IMR-90 (cell line): ENCODE measurements around the gene RAC2. TPM values are rescaled to one million over a fixed set of nuclear protein-coding genes. Genes with fewer than 3 reads are reported as not detected.

Source experiments
- ATAC-seq: fragments of 200-7000 bp; cut with Tn5 transposase; 2 replicates; pipeline ENCODE4 v1.9.1; 2020; ENCODE audit warnings: low read depth, mild to moderate bottlenecking, moderate library complexity
- BruUV-seq: library from RNA; stranded (reverse); fragments of 400-500 nt; replicated peaks from 2 replicates; lab custom pipeline; 2021; lab: Mats Ljungman, UMichigan
- CTCF ChIA-PET: fragments of 300-600 bp; formaldehyde crosslinking; extraction: SDS; loops from one replicate; lab custom pipeline; 2021; ENCODE audit warnings: antibody characterized with exemption; lab: Yijun Ruan, JAX
- POLR2A ChIA-PET: fragments of 300-600 bp; sonication (Branson Sonifier 250); formaldehyde crosslinking; loops from one replicate; lab custom pipeline; 2022; ENCODE audit warnings: antibody characterized with exemption; ENCODE audit not compliant: unreplicated experiment; lab: Charles Lee
- DNase-seq: peaks from one replicate; pipeline ENCODE4 v3.0.0; 2013
- H2AFZ ChIP-seq: replicated peaks from 2 replicates; pipeline ENCODE3; 2013; ENCODE audit warnings: low read length, mild to moderate bottlenecking; ENCODE audit not compliant: poor library complexity
- H2AK5ac ChIP-seq: 2 replicates; pipeline ENCODE4 v1.6.1; 2013; ENCODE audit warnings: low read depth, low read length, inconsistent platforms
- H2AK9ac ChIP-seq: replicated peaks from 2 replicates; pipeline ENCODE3; 2013; ENCODE audit warnings: mild to moderate bottlenecking, low read depth, low read length, moderate library complexity; ENCODE audit not compliant: poor library complexity
- H2BK120ac ChIP-seq: 2 replicates; pipeline ENCODE4 v1.6.1; 2013; ENCODE audit warnings: low read depth, low read length, inconsistent platforms
- H2BK15ac ChIP-seq: 3 replicates; pipeline ENCODE4 v1.6.1; 2013; ENCODE audit warnings: low read depth, low read length, inconsistent platforms
- H2BK20ac ChIP-seq: 2 replicates; pipeline ENCODE4 v1.6.1; 2013; ENCODE audit warnings: low read depth, mild to moderate bottlenecking, inconsistent platforms, low read length, moderate library complexity
- H2BK5ac ChIP-seq: 2 replicates; pipeline ENCODE4 v1.6.1; 2013; ENCODE audit warnings: mild to moderate bottlenecking, low read depth, low read length, inconsistent platforms; ENCODE audit not compliant: poor library complexity, severe bottlenecking
- H3K14ac ChIP-seq: replicated peaks from 2 replicates; pipeline ENCODE4 v1.6.1; 2013; ENCODE audit warnings: low read depth, low read length, inconsistent platforms
- H3K18ac ChIP-seq: 2 replicates; pipeline ENCODE4 v1.6.1; 2013; ENCODE audit warnings: low read depth, low read length, control low read depth
- H3K23ac ChIP-seq: 2 replicates; pipeline ENCODE4 v1.6.1; 2013; ENCODE audit warnings: low read depth, low read length, inconsistent platforms
- H3K27ac ChIP-seq: 2 replicates; pipeline ENCODE4 v1.5.1; 2013; ENCODE audit warnings: mild to moderate bottlenecking, control low read depth, low read length; ENCODE audit not compliant: insufficient read depth
- H3K27me3 ChIP-seq: 2 replicates; pipeline ENCODE4 v1.6.1; 2013; ENCODE audit warnings: low read length; ENCODE audit not compliant: control insufficient read depth, insufficient read depth
- H3K36me3 ChIP-seq: 2 replicates; pipeline ENCODE4 v1.6.1; 2013; ENCODE audit warnings: low read length, mixed read lengths; ENCODE audit not compliant: control insufficient read depth, insufficient read depth
- H3K4ac ChIP-seq: 2 replicates; pipeline ENCODE4 v1.6.1; 2013; ENCODE audit warnings: low read depth, low read length, inconsistent platforms
- H3K4me1 ChIP-seq: 2 replicates; pipeline ENCODE4 v1.6.1; 2013; ENCODE audit warnings: low read length, mixed read lengths; ENCODE audit not compliant: control insufficient read depth, insufficient read depth
- H3K4me2 ChIP-seq: 2 replicates; pipeline ENCODE4 v1.6.1; 2013; ENCODE audit warnings: low read depth, mild to moderate bottlenecking, control low read depth, low read length, moderate library complexity
- H3K4me3 ChIP-seq: 2 replicates; pipeline ENCODE4 v1.5.1; 2013; ENCODE audit warnings: low read depth, mild to moderate bottlenecking, control low read depth, low read length, moderate library complexity; ENCODE audit not compliant: insufficient read depth
- H3K56ac ChIP-seq: 2 replicates; pipeline ENCODE4 v1.6.1; 2013; ENCODE audit warnings: low read length, inconsistent platforms; ENCODE audit not compliant: insufficient read depth; ENCODE audit errors: extremely low read depth
- H3K79me1 ChIP-seq, 2 experiments: 2 replicates each; pipeline ENCODE4 v1.6.1; 2013; ENCODE audit warnings: low read length in 2 of 2, inconsistent platforms in 1 of 2, low read depth in 1 of 2
- H3K9ac ChIP-seq: 2 replicates; pipeline ENCODE4 v1.6.1; 2013; ENCODE audit warnings: low read depth, low read length, control low read depth
- H3K9me1 ChIP-seq: 2 replicates; pipeline ENCODE4 v1.6.1; 2013; ENCODE audit warnings: low read length, inconsistent platforms; ENCODE audit not compliant: insufficient read depth
- H3K9me3 ChIP-seq: 2 replicates; pipeline ENCODE4 v1.6.1; 2013; ENCODE audit warnings: low read length; ENCODE audit not compliant: control insufficient read depth, insufficient read depth
- H4K20me1 ChIP-seq: 2 replicates; pipeline ENCODE4 v1.6.1; 2013; ENCODE audit warnings: low read length, inconsistent platforms; ENCODE audit not compliant: insufficient read depth
- H4K5ac ChIP-seq: 2 replicates; pipeline ENCODE4 v1.6.1; 2013; ENCODE audit warnings: mild to moderate bottlenecking, low read depth, low read length, control low read depth
- H4K8ac ChIP-seq, 2 experiments: 2 replicates each; pipeline ENCODE4 v1.6.1; 2013; ENCODE audit warnings: low read depth in 2 of 2, low read length in 2 of 2, control low read depth in 1 of 2, inconsistent platforms in 1 of 2
- H4K91ac ChIP-seq: 2 replicates; pipeline ENCODE4 v1.6.1; 2013; ENCODE audit warnings: low read depth, low read length, inconsistent platforms; ENCODE audit not compliant: insufficient read depth
- CEBPB ChIP-seq: IDR thresholded peaks from 2 replicates; pipeline ENCODE4 v1.6.1; 2012; ENCODE audit warnings: low read depth, low read length, improper control_type of control experiment
- MAFK ChIP-seq: IDR thresholded peaks from 2 replicates; pipeline ENCODE4 v1.6.1; 2012; ENCODE audit warnings: low read depth, low read length, improper control_type of control experiment
- NFE2L2 ChIP-seq: fragments of 150-350 bp; IDR thresholded peaks from 2 replicates; pipeline ENCODE4 v1.6.1; 2016; ENCODE audit warnings: low read depth, mild to moderate bottlenecking, low read length
- RFX5 ChIP-seq: IDR thresholded peaks from 2 replicates; pipeline ENCODE4 v1.8.0; 2012; ENCODE audit warnings: low read depth, mild to moderate bottlenecking, low read length, moderate library complexity
- SMC3 ChIP-seq: fragments of 150-350 bp; IDR thresholded peaks from 2 replicates; pipeline ENCODE4 v1.6.1; 2016; ENCODE audit warnings: low read depth, mild to moderate bottlenecking, antibody characterized with exemption, low read length, moderate library complexity
- WGBS, 2 experiments: methylation state at CpG; one replicate each; pipeline versions ENCODE4 v1.1.5 to v1.1.7; 2013; ENCODE audit warnings: missing lambda C conversion rate in 2 of 2; ENCODE audit not compliant: insufficient read length in 1 of 2; ENCODE audit errors: extremely low coverage in 2 of 2; 5-methylcytosine and 5-hydroxymethylcytosine counted together
- dilution Hi-C: fragments of 300-500 bp; cut with HindIII; formaldehyde crosslinking; loops from one replicate; pipeline ENCODE4 v1.14.3; 2018; ENCODE audit warnings: low sequenced_read_pairs; ENCODE audit not compliant: unreplicated experiment
- in situ Hi-C: fragments of 300-500 bp; cut with MboI; formaldehyde crosslinking; loops from 3 replicates; pipeline ENCODE4 v1.14.3; 2019; ENCODE audit warnings: low sequenced_read_pairs, inconsistent platforms, mixed read lengths
- intact Hi-C: fragments of 100-400 bp; cut with micrococcal nuclease; formaldehyde crosslinking; loops from 2 replicates; pipeline ENCODE4 v1.10.0; 2022
- polyA plus RNA-seq, 3 experiments: library from polyadenylated mRNA; depleted of rRNA; stranded (reverse); fragments of >200 nt; gene quantifications; 2 replicates each; pipeline ENCODE4 v1.2.3, GENCODE V29; 2012; ENCODE audit warnings: low replicate concordance in 1 of 3
- total RNA-seq: library from RNA; depleted of rRNA; stranded (reverse); fragments of >200 nt; gene quantifications from 2 replicates; pipeline ENCODE4 v1.2.3, GENCODE V29; 2012
- TF ChIP-seq, protein P1 (sequence below): fragments of 150-350 bp; IDR thresholded peaks from 2 replicates; pipeline ENCODE4 v1.6.1; 2017; ENCODE audit warnings: mild to moderate bottlenecking, antibody characterized with exemption, low read length, low read depth

The RAC2 gene
- total and polyA plus RNA-seq, 2 of the 4 experiments (the other 2 are of a cell fraction): 10.0 to 72.3 TPM

DNA sequence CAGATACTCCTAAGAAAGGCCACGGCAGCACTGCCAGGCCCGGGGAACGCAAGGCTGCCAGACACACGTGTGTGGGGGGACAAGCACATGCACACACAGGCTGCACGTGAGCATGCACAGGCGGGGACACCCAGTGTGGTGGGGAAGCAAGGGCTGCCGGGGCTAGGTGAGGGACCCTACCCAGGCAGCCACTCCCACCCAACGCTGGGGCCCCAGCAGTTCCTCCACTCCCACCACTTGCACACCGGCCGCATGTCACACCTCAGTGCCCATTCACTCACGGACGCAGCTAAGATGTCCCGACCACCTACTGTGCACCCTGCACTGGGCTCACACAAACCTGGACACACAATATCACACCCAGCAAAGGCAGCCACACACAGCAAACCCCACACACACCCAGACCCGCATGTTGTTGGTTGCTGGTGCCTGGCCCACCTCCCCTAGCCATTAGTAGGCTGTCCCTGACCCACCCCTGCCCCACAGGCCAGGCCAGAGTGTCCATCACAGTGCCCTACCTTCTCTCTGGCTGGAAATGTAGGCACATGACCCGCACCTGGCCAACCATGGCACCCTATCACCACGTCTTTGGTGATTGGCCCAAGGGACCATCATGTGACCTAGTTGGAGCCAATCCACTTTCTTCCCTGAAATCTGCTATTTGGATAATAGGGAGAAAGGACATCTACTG lies 40.6 kb downstream of the RAC2 start:
- peaks cover 3% of the 10 kb centered on the region for H3K4me1 ChIP-seq
- no peak overlapping the region for H3K23ac ChIP-seq
- no peak overlapping the region for H4K8ac ChIP-seq
- no peak overlapping the region for H2BK120ac ChIP-seq
- H4K5ac ChIP-seq: no peak overlapping the region
- intact Hi-C loops: no loop called here
- H2AFZ ChIP-seq: no peak overlapping the region
- WGBS, 2 experiments: 67% methylated on average over 1 of the region's 16 CpGs; no CpG with 5 or more reads in 1 of the 2 experiments
- ATAC-seq (no peak), DNase-seq (no peak)
- no peak overlapping the region for H3K14ac ChIP-seq
- H3K9ac ChIP-seq: no peak overlapping the region
- no peak overlapping the region for H4K91ac ChIP-seq
- no peak overlapping the region for H3K56ac ChIP-seq
- H2BK15ac ChIP-seq: no peak overlapping the region
- in situ Hi-C loops: no loop called here
- POLR2A ChIA-PET: no interaction called here
- dilution Hi-C loops: no loop called here
- H3K36me3 ChIP-seq: no peaks in the 10 kb centered on the region
- no peak overlapping the region for H3K4me3 ChIP-seq
- TF ChIP-seq MAFK (no peak), CEBPB (no peak), RFX5 (no peak), NFE2L2 (no peak), SMC3 (no peak)
- TF ChIP-seq, protein P1, sequence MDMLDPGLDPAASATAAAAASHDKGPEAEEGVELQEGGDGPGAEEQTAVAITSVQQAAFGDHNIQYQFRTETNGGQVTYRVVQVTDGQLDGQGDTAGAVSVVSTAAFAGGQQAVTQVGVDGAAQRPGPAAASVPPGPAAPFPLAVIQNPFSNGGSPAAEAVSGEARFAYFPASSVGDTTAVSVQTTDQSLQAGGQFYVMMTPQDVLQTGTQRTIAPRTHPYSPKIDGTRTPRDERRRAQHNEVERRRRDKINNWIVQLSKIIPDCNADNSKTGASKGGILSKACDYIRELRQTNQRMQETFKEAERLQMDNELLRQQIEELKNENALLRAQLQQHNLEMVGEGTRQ: peak; percentile 71
- no peak overlapping the region for H3K4ac ChIP-seq
- no peak overlapping the region for H3K4me2 ChIP-seq
- BruUV-seq: no TSS peak
- no peak overlapping the region for H2BK20ac ChIP-seq
- no peak overlapping the region for H3K27ac ChIP-seq
- no peaks in the 10 kb centered on the region for H4K20me1 ChIP-seq
- no peaks in the 10 kb centered on the region for H3K9me3 ChIP-seq
- peaks cover 7% of the 10 kb centered on the region; the same call in 1 of the 2 replicates for H3K27me3 ChIP-seq
- H3K79me1 ChIP-seq: no peaks in the 10 kb centered on the region
- no peak overlapping the region for H2AK5ac ChIP-seq
- peaks cover 4% of the 10 kb centered on the region; the same call in 1 of the 2 replicates for H3K9me1 ChIP-seq
- no peak overlapping the region for H2BK5ac ChIP-seq
- CTCF ChIA-PET: no interaction called here
- no peak overlapping the region for H3K18ac ChIP-seq
- no peak overlapping the region for H2AK9ac ChIP-seq
